GM12878 (cell line): ENCODE results near the gene F12. TPM values are rescaled to one million over a fixed set of nuclear protein-coding genes. Genes with fewer than 3 reads are reported as not detected.

Source experiments
- ATAC-seq: fragments of 200-7000 bp; cut with Tn5 transposase; 3 replicates; pipeline ENCODE4 v1.9.1; 2020; ENCODE audit warnings: mild to moderate bottlenecking, moderate library complexity
- BruUV-seq: library from RNA; stranded (reverse); fragments of 400-500 nt; replicated peaks from 2 replicates; lab custom pipeline; 2021; lab: Mats Ljungman, UMichigan
- CTCF ChIA-PET: fragments of 300-600 bp; sonication (Branson Sonifier 250); formaldehyde crosslinking; extraction: SDS; loops from one replicate; lab custom pipeline; 2021; ENCODE audit warnings: inconsistent platforms; lab: Yijun Ruan, JAX
- POLR2A ChIA-PET: fragments of 350-600 bp; formaldehyde crosslinking; extraction: SDS; loops from one replicate; lab custom pipeline; 2021; ENCODE audit warnings: inconsistent platforms; lab: Charles Lee
- RAD21 ChIA-PET: fragments of 300-600 bp; sonication (Branson Sonifier 250); formaldehyde crosslinking; loops from one replicate; lab custom pipeline; 2023; ENCODE audit warnings: antibody characterized with exemption; ENCODE audit not compliant: unreplicated experiment; lab: Charles Lee
- SMC1A ChIA-PET: fragments of 300-600 bp; sonication (Branson Sonifier 250); formaldehyde crosslinking; loops from one replicate; lab custom pipeline; 2023; ENCODE audit not compliant: unreplicated experiment, uncharacterized antibody; lab: Charles Lee
- DNase-seq: peaks from one replicate; pipeline ENCODE4 v3.0.0-alpha.2; 2011; ENCODE audit warnings: low read depth, low spot score
- FAIRE-seq: peaks from 3 replicates; lab custom pipeline; 2011; peaks lifted over from hg19 to GRCh38; lab: Jason Lieb, UNC
- H2AFZ ChIP-seq: 2 replicates; pipeline ENCODE4 v1.6.0; 2011; ENCODE audit warnings: low read depth, low read length, control low read depth; ENCODE audit not compliant: control insufficient read depth
- H3K27ac ChIP-seq: 2 replicates; pipeline ENCODE4 v1.5.1; 2011; ENCODE audit warnings: control low read depth; ENCODE audit not compliant: control insufficient read depth, insufficient read depth
- H3K27me3 ChIP-seq, 2 experiments: replicated peaks in 1 of 2; 2 replicates each; pipeline versions ENCODE4 v1.6.0 to v1.6.1; 2011; ENCODE audit warnings: low read length in 1 of 2; ENCODE audit not compliant: control insufficient read depth in 2 of 2, insufficient read depth in 2 of 2
- H3K36me3 ChIP-seq, 2 experiments: 2 replicates each; pipeline ENCODE4 v1.5.1; 2011; ENCODE audit warnings: low read length in 1 of 2; ENCODE audit not compliant: control insufficient read depth in 2 of 2, insufficient read depth in 2 of 2
- H3K4me1 ChIP-seq: 2 replicates; pipeline ENCODE4 v1.6.1; 2011; ENCODE audit warnings: mild to moderate bottlenecking, low read length, moderate library complexity, mixed read lengths; ENCODE audit not compliant: control insufficient read depth, insufficient read depth
- H3K4me2 ChIP-seq: 2 replicates; pipeline ENCODE4 v1.6.0; 2011; ENCODE audit warnings: control low read depth; ENCODE audit not compliant: control insufficient read depth, insufficient read depth
- H3K4me3 ChIP-seq: fragments of 200-600 bp; sonication (generic); 2 replicates; pipeline ENCODE4 v1.5.1; 2016
- H3K79me2 ChIP-seq: 2 replicates; pipeline ENCODE4 v1.6.0; 2011; ENCODE audit warnings: low read length; ENCODE audit not compliant: control insufficient read depth, insufficient read depth
- H3K9ac ChIP-seq: 2 replicates; pipeline ENCODE4 v1.8.0; 2011; ENCODE audit warnings: low read length, control low read depth, mixed read lengths; ENCODE audit not compliant: control insufficient read depth, insufficient read depth
- H3K9me3 ChIP-seq: replicated peaks from 3 replicates; pipeline ENCODE4 v1.5.1; 2011; ENCODE audit warnings: mild to moderate bottlenecking, low read length; ENCODE audit not compliant: control insufficient read depth, insufficient read depth
- H4K20me1 ChIP-seq: 2 replicates; pipeline ENCODE4 v1.6.0; 2011; ENCODE audit not compliant: control insufficient read depth, insufficient read depth
- ATF7 ChIP-seq: fragments of 450-650 bp; IDR thresholded peaks from 2 replicates; pipeline ENCODE4 v1.6.1; 2016; ENCODE audit warnings: low read depth, mild to moderate bottlenecking
- CREM ChIP-seq: IDR thresholded peaks from 2 replicates; pipeline ENCODE4 v1.6.1; 2014; ENCODE audit warnings: antibody characterized with exemption, low read depth
- FOXK2 ChIP-seq: fragments of 450-650 bp; IDR thresholded peaks from 2 replicates; pipeline ENCODE4 v1.6.1; 2017; ENCODE audit warnings: mild to moderate bottlenecking, moderate library complexity
- HDGF ChIP-seq: fragments of 450-650 bp; IDR thresholded peaks from 2 replicates; pipeline ENCODE4 v1.6.1; 2016; ENCODE audit warnings: antibody characterized with exemption
- IKZF1 ChIP-seq: fragments of 450-650 bp; conservative IDR thresholded peaks from 2 replicates; pipeline ENCODE4 v1.6.1; 2017; ENCODE audit warnings: antibody characterized with exemption, mild to moderate bottlenecking
- IKZF2 ChIP-seq, 2 experiments: fragments of 450-650 bp; IDR thresholded peaks; 2 replicates each; pipeline ENCODE4 v1.6.1; 2017; ENCODE audit warnings: mild to moderate bottlenecking in 2 of 2, moderate library complexity in 2 of 2
- NFXL1 ChIP-seq: fragments of 450-650 bp; IDR thresholded peaks from 2 replicates; pipeline ENCODE4 v1.6.1; 2017; ENCODE audit warnings: antibody characterized with exemption, mild to moderate bottlenecking, borderline replicate concordance
- NKRF ChIP-seq: fragments of 450-650 bp; conservative IDR thresholded peaks from 2 replicates; pipeline ENCODE4 v1.6.1; 2017; ENCODE audit warnings: mild to moderate bottlenecking, moderate library complexity
- NR2C2 ChIP-seq: IDR thresholded peaks from 2 replicates; pipeline ENCODE4 v1.6.1; 2011; ENCODE audit warnings: borderline replicate concordance, low read depth; ENCODE audit not compliant: control insufficient read depth, insufficient read length
- POLR2A ChIP-seq: IDR thresholded peaks from 2 replicates; pipeline ENCODE4 v1.6.1; 2011; ENCODE audit warnings: low read depth, mild to moderate bottlenecking, low read length
- SIN3A ChIP-seq: IDR thresholded peaks from 2 replicates; pipeline ENCODE4 v1.6.1; 2012; ENCODE audit warnings: low read depth, low read length, improper control_type of control experiment
- SMARCA5 ChIP-seq: fragments of 450-650 bp; IDR thresholded peaks from 2 replicates; pipeline ENCODE4 v1.6.1; 2017; ENCODE audit warnings: mild to moderate bottlenecking
- SREBF2 ChIP-seq: IDR thresholded peaks from 2 replicates; pipeline ENCODE4 v1.6.1; 2012; ENCODE audit warnings: mild to moderate bottlenecking, low read length
- TAF1 ChIP-seq: IDR thresholded peaks from 2 replicates; pipeline ENCODE4 v1.6.1; 2011; ENCODE audit warnings: mild to moderate bottlenecking, low read depth, low read length, borderline replicate concordance
- ZBED1 ChIP-seq: IDR thresholded peaks from 2 replicates; pipeline ENCODE4 v1.6.1; 2016; ENCODE audit warnings: borderline replicate concordance
- ZNF24 ChIP-seq: fragments of 450-650 bp; IDR thresholded peaks from 2 replicates; pipeline ENCODE4 v1.6.1; 2017; ENCODE audit warnings: antibody characterized with exemption, mild to moderate bottlenecking
- ZNF687 ChIP-seq: fragments of 450-650 bp; IDR thresholded peaks from 2 replicates; pipeline ENCODE4 v1.6.1; 2017; ENCODE audit warnings: mild to moderate bottlenecking, moderate library complexity
- WGBS: methylation state at CpG from one replicate; pipeline ENCODE4 v1.1.6; 2016; ENCODE audit warnings: low lambda C conversion rate; ENCODE audit not compliant: insufficient replicate concordance, insufficient coverage; ENCODE audit errors: missing lambda C conversion rate; 5-methylcytosine and 5-hydroxymethylcytosine counted together
- in situ Hi-C: fragments of 300-500 bp; cut with MboI; formaldehyde crosslinking; loops from 9 replicates; pipeline ENCODE4 v1.14.3; 2018; ENCODE audit warnings: mixed read lengths
- intact Hi-C: fragments of 100-400 bp; cut with micrococcal nuclease; formaldehyde crosslinking; loops from one replicate; pipeline ENCODE4 v1.14.2; 2022; ENCODE audit not compliant: unreplicated experiment
- polyA plus RNA-seq, 11 experiments: library from polyadenylated mRNA; depleted of rRNA in 4 of 11; unstranded in 6 of 11; stranded (reverse) in 5 of 11; fragments of >200 nt; fragmentation: Nextera tagmentation in 4 of 11; fragmentation: Illumina TruSeq in 1 of 11; extraction: Ambion mirVana in 4 of 11; extraction: Trizol in 1 of 11; gene quantifications; 1 replicate in 1 of 11; 2 replicates in 10 of 11; pipeline versions ENCODE4 v1.2.1 to v1.2.3, GENCODE V29; 2011 to 2016; ENCODE audit warnings: inconsistent platforms in 2 of 11, missing spikeins in 2 of 11, low read depth in 1 of 11
- total RNA-seq, 4 experiments: library from RNA; depleted of rRNA in 3 of 4; stranded (reverse); fragments of >200 nt in 3 of 4; fragmentation: Illumina TruSeq in 1 of 4; extraction: Trizol in 1 of 4; gene quantifications; 2 replicates each; pipeline versions ENCODE4 v1.2.1 to v1.2.3, GENCODE V29; 2013 to 2021

The F12 gene
- total and polyA plus RNA-seq, 10 of the 15 experiments (the other 5 are each of a cell fraction or from before 2014, with no cell fraction given) = 0.25 to 11.3 (median 5.5) TPM

GRCh38 chr5:177363565-177363964 is 45.8 kb downstream of the F12 start (continued):
- 0 out of 2 replicates have a peak, but pooled peaks have one; percentile 44 for TF ChIP-seq NKRF
- TF ChIP-seq POLR2A = no peak

GRCh38 chr5:177362610-177363507 is 46.5 kb downstream of the F12 start:
- Histone ChIP-seq H3K9me3 (no peaks in the 10 kb centered on the region), H3K9ac (peak overlapping the region; percentile 61), H3K4me1 (peaks cover 59% of the 10 kb centered on the region), H3K27me3 (no peaks in the 10 kb centered on the region), H3K4me2 (peak overlapping the region; percentile 93), H3K27ac (peak overlapping the region; percentile 91), H3K79me2 (peaks cover 67% of the 10 kb centered on the region), H3K36me3 (peaks cover under 1 to 4% of the 10 kb centered on the region in 2 experiments; a peak in 3 of 4 replicates), H3K4me3 (peak overlapping the region; percentile 63), H4K20me1 (no peaks in the 10 kb centered on the region), H2AFZ (peak overlapping the region; percentile 77)
- FAIRE-seq = no peak
- in situ Hi-C loops = no loop called here
- BruUV-seq = no TSS peak
- CTCF ChIA-PET = interaction anchor here (0.7 to 4.4 kb wide), 10 partner anchors 7 to 147 kb away, joined by 3 to 33 read pairs (median 5); partner anchors contain the start of gene LMAN2
- SMC1A ChIA-PET = interaction anchor here (1.1 to 3.7 kb wide), 8 partner anchors 10 to 251 kb away, joined by 3 to 32 read pairs (median 8); partner anchors contain the start of gene LMAN2
- POLR2A ChIA-PET = interaction anchor here (0.6 to 2.8 kb wide), 10 partner anchors 12 to 86 kb away, joined by 3 to 22 read pairs (median 4); partner anchors contain the start of gene LMAN2
- ATAC-seq = peak; percentile 72
- DNase-seq = no peak
- 3% methylated on average over 50 of the region's 59 CpGs for WGBS
- intact Hi-C loops = loop anchor here (5.0 kb wide), 1 partner anchor 51 kb away; the partner anchor contains the start of gene MXD3
- RAD21 ChIA-PET = interaction anchor here (0.9 to 4.4 kb wide), 12 partner anchors 8 to 249 kb away, joined by 3 to 29 read pairs (median 8); partner anchors contain the start of gene LMAN2
- peak; percentile 61 to 63; a peak in 3 of 4 replicates for TF ChIP-seq IKZF2 (IDR thresholded peaks at IDR 0.05)
- TF ChIP-seq SMARCA5 = no peak
- peak; percentile 99 for TF ChIP-seq NFXL1
- no peak for TF ChIP-seq ZBED1
- no peak for TF ChIP-seq SREBF2
- TF ChIP-seq SIN3A = no peak
- no peak for TF ChIP-seq TAF1
- TF ChIP-seq HDGF = peak; percentile 80
- TF ChIP-seq NR2C2 = no peak
- TF ChIP-seq ATF7 = no peak
- TF ChIP-seq ZNF687 = peak; percentile 43; the same call in 1 of the 2 replicates
- no peak for TF ChIP-seq FOXK2
- peak; percentile 87 for TF ChIP-seq IKZF1
- TF ChIP-seq CREM = 0 out of 2 replicates have a peak, but pooled peaks have one; percentile 31
- TF ChIP-seq ZNF24 = no peak
